A549 (cell line): Measurements from ENCODE around the gene COPG1. TPM values are rescaled to one million over a fixed set of nuclear protein-coding genes. Genes with fewer than 3 reads are reported as not detected.

Experiments used
- ATAC-seq, 2 experiments: fragments of 200-7000 bp in 1 of 2; fragments of >200 bp in 1 of 2; cut with Nextera tagmentation in 1 of 2; cut with Tn5 transposase in 1 of 2; 3 replicates each; pipeline versions ENCODE4 v1.8.0 to v1.9.1; 2018 to 2020; ENCODE audit warnings: mild to moderate bottlenecking in 1 of 2, moderate library complexity in 1 of 2
- CTCF ChIA-PET: fragments of 300-600 bp; sonication (Branson Sonifier 250); formaldehyde crosslinking; extraction: SDS; loops from one replicate; lab custom pipeline; 2021; ENCODE audit warnings: antibody characterized with exemption, inconsistent platforms; lab: Yijun Ruan, JAX
- POLR2A ChIA-PET: fragments of 350-600 bp; formaldehyde crosslinking; extraction: SDS; loops from one replicate; lab custom pipeline; 2021; ENCODE audit warnings: antibody characterized with exemption, inconsistent platforms; lab: Yijun Ruan, JAX
- DNase-seq, 2 experiments: peaks; one replicate each; pipeline versions ENCODE4 v3.0.0 to v3.0.0-alpha.2; 2011 to 2016; ENCODE audit warnings: low read depth in 1 of 2, low spot score in 1 of 2
- FAIRE-seq: peaks from 2 replicates; lab custom pipeline; 2011; peaks lifted over from hg19 to GRCh38; lab: Jason Lieb, UNC
- H3K27ac ChIP-seq, 2 experiments: fragments of >200 bp; sonication (Bioruptor Twin); formaldehyde crosslinking; 3 replicates each; pipeline ENCODE4 v1.5.1; 2016 to 2017
- H3K4me1 ChIP-seq: fragments of >200 bp; sonication (Bioruptor Twin); formaldehyde crosslinking; 3 replicates; pipeline ENCODE4 v1.6.1; 2016
- H3K4me2 ChIP-seq: fragments of >200 bp; sonication (Bioruptor Twin); formaldehyde crosslinking; 3 replicates; pipeline ENCODE4 v1.6.1; 2016
- H3K4me3 ChIP-seq: fragments of >200 bp; sonication (Bioruptor Twin); formaldehyde crosslinking; 3 replicates; pipeline ENCODE4 v1.5.1; 2016
- H3K9me3 ChIP-seq: fragments of >200 bp; sonication (Bioruptor Twin); formaldehyde crosslinking; 3 replicates; pipeline ENCODE4 v1.6.1; 2016
- CHD2 ChIP-seq: fragments of 150-350 bp; IDR thresholded peaks from 2 replicates; pipeline ENCODE4 v1.6.1; 2014; ENCODE audit warnings: low read length; ENCODE audit not compliant: partially characterized antibody
- CHD4 ChIP-seq: fragments of 200-600 bp; sonication (generic); IDR thresholded peaks from 2 replicates; pipeline ENCODE4 v1.6.1; 2016; ENCODE audit warnings: antibody characterized with exemption, mild to moderate bottlenecking, borderline replicate concordance
- ELK1 ChIP-seq: fragments of 150-350 bp; IDR thresholded peaks from 2 replicates; pipeline ENCODE4 v1.6.1; 2014; ENCODE audit warnings: low read depth, mild to moderate bottlenecking, low read length
- FOXS1 ChIP-seq: fragments of 250-450 bp; sonication (Bioruptor Pico); IDR thresholded peaks from 2 replicates; pipeline ENCODE4 v1.5.0; 2020; ENCODE audit warnings: mild to moderate bottlenecking, moderate library complexity
- GATA3 ChIP-seq: IDR thresholded peaks from 2 replicates; pipeline ENCODE4 v1.6.1; 2012; ENCODE audit warnings: borderline replicate concordance
- HMGXB4 ChIP-seq: fragments of 250-450 bp; sonication (Bioruptor Pico); IDR thresholded peaks from 2 replicates; pipeline ENCODE4 v1.5.0; 2021; ENCODE audit warnings: mild to moderate bottlenecking, moderate library complexity, borderline replicate concordance
- JUNB ChIP-seq: fragments of >200 bp; sonication (Bioruptor Twin); formaldehyde crosslinking; IDR thresholded peaks from 2 replicates; pipeline ENCODE4 v1.6.1; 2016
- KDM1A ChIP-seq: fragments of 200-600 bp; sonication (generic); IDR thresholded peaks from 2 replicates; pipeline ENCODE4 v1.6.1; 2016; ENCODE audit warnings: low read depth, mild to moderate bottlenecking
- KDM5A ChIP-seq: fragments of 200-600 bp; sonication (generic); IDR thresholded peaks from 2 replicates; pipeline ENCODE4 v1.6.1; 2016; ENCODE audit warnings: antibody characterized with exemption, mild to moderate bottlenecking
- PBX3 ChIP-seq: IDR thresholded peaks from 2 replicates; pipeline ENCODE4 v1.6.1; 2012
- PHF8 ChIP-seq: fragments of 200-600 bp; sonication (generic); IDR thresholded peaks from 2 replicates; pipeline ENCODE4 v1.6.1; 2016; ENCODE audit warnings: low read depth, mild to moderate bottlenecking, antibody characterized with exemption, moderate library complexity, borderline replicate concordance
- RARB ChIP-seq: fragments of 250-450 bp; sonication (Bioruptor Pico); IDR thresholded peaks from 2 replicates; pipeline ENCODE4 v1.8.0; 2021; ENCODE audit warnings: mild to moderate bottlenecking, moderate library complexity
- RCOR1 ChIP-seq: fragments of 150-350 bp; IDR thresholded peaks from 2 replicates; pipeline ENCODE4 v1.6.1; 2014; ENCODE audit warnings: antibody characterized with exemption, low read length, low read depth
- REST ChIP-seq: fragments of 200-600 bp; sonication (generic); IDR thresholded peaks from 2 replicates; pipeline ENCODE4 v1.6.1; 2016; ENCODE audit warnings: antibody characterized with exemption, mild to moderate bottlenecking, moderate library complexity
- SMC3 ChIP-seq: fragments of >200 bp; sonication (Bioruptor Twin); formaldehyde crosslinking; IDR thresholded peaks from 3 replicates; pipeline ENCODE4 v1.6.1; 2018; ENCODE audit warnings: inconsistent platforms
- TP53 ChIP-seq: fragments of 250-450 bp; sonication (Bioruptor Pico); IDR thresholded peaks from 2 replicates; pipeline ENCODE4 v1.5.0; 2021; ENCODE audit warnings: mild to moderate bottlenecking, moderate library complexity
- ZC3H11A ChIP-seq: fragments of 450-650 bp; IDR thresholded peaks from 2 replicates; pipeline ENCODE4 v1.6.1; 2014; ENCODE audit warnings: antibody characterized with exemption, mild to moderate bottlenecking
- ZSCAN20 ChIP-seq: fragments of 250-450 bp; sonication (Bioruptor Pico); IDR thresholded peaks from 2 replicates; pipeline ENCODE4 v1.8.0; 2022; ENCODE audit warnings: mild to moderate bottlenecking, moderate library complexity
- WGBS: methylation state at CpG from one replicate; pipeline ENCODE4 v1.1.6; 2017; ENCODE audit errors: missing lambda C conversion rate; 5-methylcytosine and 5-hydroxymethylcytosine counted together
- polyA plus RNA-seq, 4 experiments: library from polyadenylated mRNA; depleted of rRNA in 3 of 4; stranded (reverse); fragments of >200 nt; fragmentation: RNase III in 1 of 4; extraction: RNeasy Plus Mini Kit Qiagen cat#74134 plus additional on column Dnase treatment in 1 of 4; gene quantifications; 2 replicates in 3 of 4; 3 replicates in 1 of 4; pipeline ENCODE4 v1.2.3, GENCODE V29; 2011 to 2017

COPG1 gene
- polyA plus RNA-seq, 2 of the 4 experiments (the other 2 are of a cell fraction): 80.6 to 90.2 TPM

- TF ChIP-seq RARB (CRISPR knock-in tag) (no peak), TP53 (CRISPR knock-in tag) (no peak), GATA3 (no peak), ELK1 (no peak), RCOR1 (no peak), CHD2 (no peak), FOXS1 (CRISPR knock-in tag) (no peak), KDM5A (no peak), CHD4 (no peak), REST (no peak), PBX3 (no peak), HMGXB4 (CRISPR knock-in tag) (no peak), ZSCAN20 (CRISPR knock-in tag) (no peak), JUNB (no peak), KDM1A (no peak), PHF8 (no peak), SMC3 (no peak)
- no peak for FAIRE-seq
- Histone ChIP-seq H3K9me3 (no peaks in the 10 kb centered on the region), H3K4me2 (no peak overlapping the region), H3K27ac (no peak overlapping the region), H3K4me3 (no peak overlapping the region), H3K4me1 (peaks cover 8% of the 10 kb centered on the region)
- CTCF ChIA-PET: no interaction called here
- no peak for DNase-seq
- ATAC-seq: no peak
- POLR2A ChIA-PET: no interaction called here
- 98% methylated on average over 3 of the region's 3 CpGs for WGBS
These were observed 59.2 kb downstream of the COPG1 start for GRCh38 chr3:129308636-129309035.

- POLR2A ChIA-PET: no interaction called here
- FAIRE-seq (no peak), DNase-seq (no peak), ATAC-seq (no peak)
- no peak overlapping the region for H3K4me2 ChIP-seq
- WGBS: 98% methylated on average over 5 of the region's 7 CpGs
- H3K4me1 ChIP-seq: peaks cover 18% of the 10 kb centered on the region
- H3K27ac ChIP-seq: no peak overlapping the region
- H3K4me3 ChIP-seq: no peak overlapping the region
- CTCF ChIA-PET: no interaction called here
- H3K9me3 ChIP-seq: no peaks in the 10 kb centered on the region
- TF ChIP-seq ZC3H11A: no peak
- TF ChIP-seq KDM1A: no peak
These were observed 61.0 kb downstream of the COPG1 start for GRCh38 chr3:129310111-129311011.
